Activated B cell treated with CpG ODN at 0.5 μM for 24 hours (primary cell): ENCODE results near the gene POU2F1. TPM values are rescaled to one million over a fixed set of nuclear protein-coding genes. Genes with fewer than 3 reads are reported as not detected.

ENCODE experiments used
- ATAC-seq: fragments of 200-7000 bp; cut with Tn5 transposase; one replicate; pipeline ENCODE4 v1.10.0; 2021; ENCODE audit warnings: low read depth, mild to moderate bottlenecking, moderate library complexity
- CTCF ChIA-PET: fragments of 350-600 bp; sonication (Branson Sonifier 250); formaldehyde crosslinking; loops from one replicate; lab custom pipeline; 2021; ENCODE audit warnings: antibody characterized with exemption; lab: Charles Lee
- POLR2A ChIA-PET: fragments of 350-600 bp; sonication (Branson Sonifier 250); formaldehyde crosslinking; loops from one replicate; lab custom pipeline; 2021; ENCODE audit warnings: antibody characterized with exemption; lab: Charles Lee
- DNase-seq: peaks from one replicate; pipeline ENCODE4 v3.0.0; 2022
- H3K27ac Mint-ChIP-seq: one replicate; pipeline ENCODE4 v1.8.0; 2020; ENCODE audit warnings: mixed read lengths
- H3K27me3 Mint-ChIP-seq: one replicate; pipeline ENCODE4 v1.8.0; 2021; ENCODE audit warnings: mixed read lengths
- H3K36me3 Mint-ChIP-seq: one replicate; pipeline ENCODE4 v1.8.0; 2021; ENCODE audit warnings: low read depth, mixed read lengths
- H3K4me1 Mint-ChIP-seq: one replicate; pipeline ENCODE4 v1.8.0; 2021; ENCODE audit warnings: mixed read lengths
- H3K4me3 Mint-ChIP-seq: one replicate; pipeline ENCODE4 v1.8.0; 2020; ENCODE audit warnings: mild to moderate bottlenecking, mixed read lengths
- H3K9me3 Mint-ChIP-seq: one replicate; pipeline ENCODE4 v1.8.0; 2020; ENCODE audit warnings: mixed read lengths
- intact Hi-C: fragments of 100-400 bp; cut with micrococcal nuclease; formaldehyde crosslinking; loops from one replicate; pipeline ENCODE4 v1.15.1; 2024
- total RNA-seq: library from RNA; stranded (reverse); gene quantifications from 2 replicates; pipeline ENCODE4 v1.2.3, GENCODE V29; 2022
- TF ChIP-seq, protein P1 (sequence below): fragments of 200-600 bp; IDR thresholded peaks from one replicate; pipeline ENCODE4 v1.8.0; 2022; ENCODE audit warnings: antibody characterized with exemption, mild to moderate bottlenecking

The POU2F1 gene
- total RNA-seq, 1 donor from 2014 or later: 35.5 TPM

DNA sequence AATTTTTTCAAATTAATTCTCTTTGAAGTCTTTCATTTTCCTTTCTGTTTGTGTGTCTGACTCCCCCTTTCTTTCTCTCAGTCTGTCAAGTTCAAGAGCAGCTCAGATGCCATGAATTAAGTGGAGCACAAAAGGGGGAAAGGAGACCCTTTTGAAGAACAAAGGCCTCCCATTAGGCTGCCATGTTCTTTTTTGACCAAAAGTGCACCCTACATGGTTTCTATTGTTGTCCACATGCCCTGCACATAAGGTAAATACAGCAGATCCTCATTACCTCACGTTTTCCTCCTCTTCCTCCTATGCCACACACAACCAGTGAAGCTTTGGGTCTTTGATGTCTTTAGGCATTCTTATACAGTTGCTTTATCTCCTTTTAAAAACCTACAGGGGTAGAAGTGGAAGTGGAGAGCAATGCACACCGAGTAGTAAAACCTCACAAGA lies 47.7 kb downstream of the POU2F1 start:
- H3K27me3 Mint-ChIP-seq: no peaks in the 10 kb centered on the region
- CTCF ChIA-PET: interaction anchor here (0.6 to 4.7 kb wide), 37 partner anchors 10 to 358 kb away, joined by 3 to 86 read pairs (median 4); partner anchors contain the start of genes CREG1 and POU2F1
- TF ChIP-seq, protein P1, sequence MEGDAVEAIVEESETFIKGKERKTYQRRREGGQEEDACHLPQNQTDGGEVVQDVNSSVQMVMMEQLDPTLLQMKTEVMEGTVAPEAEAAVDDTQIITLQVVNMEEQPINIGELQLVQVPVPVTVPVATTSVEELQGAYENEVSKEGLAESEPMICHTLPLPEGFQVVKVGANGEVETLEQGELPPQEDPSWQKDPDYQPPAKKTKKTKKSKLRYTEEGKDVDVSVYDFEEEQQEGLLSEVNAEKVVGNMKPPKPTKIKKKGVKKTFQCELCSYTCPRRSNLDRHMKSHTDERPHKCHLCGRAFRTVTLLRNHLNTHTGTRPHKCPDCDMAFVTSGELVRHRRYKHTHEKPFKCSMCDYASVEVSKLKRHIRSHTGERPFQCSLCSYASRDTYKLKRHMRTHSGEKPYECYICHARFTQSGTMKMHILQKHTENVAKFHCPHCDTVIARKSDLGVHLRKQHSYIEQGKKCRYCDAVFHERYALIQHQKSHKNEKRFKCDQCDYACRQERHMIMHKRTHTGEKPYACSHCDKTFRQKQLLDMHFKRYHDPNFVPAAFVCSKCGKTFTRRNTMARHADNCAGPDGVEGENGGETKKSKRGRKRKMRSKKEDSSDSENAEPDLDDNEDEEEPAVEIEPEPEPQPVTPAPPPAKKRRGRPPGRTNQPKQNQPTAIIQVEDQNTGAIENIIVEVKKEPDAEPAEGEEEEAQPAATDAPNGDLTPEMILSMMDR: no peak
- DNase-seq: no peak
- peaks cover 6% of the 10 kb centered on the region for H3K9me3 Mint-ChIP-seq
- no peak for ATAC-seq
- peaks cover 32% of the 10 kb centered on the region for H3K4me1 Mint-ChIP-seq
- peaks cover 2% of the 10 kb centered on the region for H3K36me3 Mint-ChIP-seq
- intact Hi-C loops: loop anchor here (1.0 to 5.0 kb wide), 6 partner anchors 16 to 284 kb away; partner anchors contain the start of gene CREG1
- no peak overlapping the region for H3K27ac Mint-ChIP-seq
- no peak overlapping the region for H3K4me3 Mint-ChIP-seq
- POLR2A ChIA-PET: interaction anchor here (0.6 to 1.6 kb wide), 3 partner anchors 46 to 161 kb away, joined by 3 to 6 read pairs (median 3); no protein-coding TSS in a partner anchor

DNA sequence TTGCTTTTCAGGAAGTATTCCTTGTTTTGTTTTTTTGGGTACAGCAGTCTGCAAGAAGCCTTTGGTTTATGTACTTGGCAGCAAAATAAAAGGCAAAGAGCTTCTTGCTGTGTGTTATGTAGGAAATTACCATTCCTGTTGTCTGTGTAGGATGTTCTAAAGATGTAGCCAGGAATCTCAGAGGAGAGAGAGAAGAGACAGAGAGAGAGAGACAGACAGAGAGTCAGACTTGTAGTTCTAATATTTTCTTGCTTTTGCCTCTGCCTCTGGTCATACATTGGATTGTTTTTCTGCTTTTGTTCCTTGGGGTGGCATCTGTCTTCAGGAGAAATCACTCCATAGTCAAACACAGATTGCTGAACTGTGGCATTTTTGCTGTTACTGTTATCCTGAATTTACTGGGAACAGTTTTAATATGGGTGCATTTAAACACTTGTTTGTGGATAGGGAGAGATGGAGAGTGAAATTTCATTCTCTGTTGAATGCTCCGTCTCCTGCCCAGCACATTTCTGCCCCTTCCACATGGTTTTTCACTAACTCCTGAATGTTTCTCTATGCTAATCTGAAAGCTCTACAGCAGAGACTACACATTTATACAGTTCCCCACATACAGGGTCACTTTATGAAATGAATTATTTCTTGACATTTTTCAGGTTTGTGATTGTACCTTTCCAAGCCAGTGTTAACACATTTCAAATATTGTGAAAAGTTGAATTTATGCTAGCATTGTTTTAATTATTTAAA lies 49.8 kb downstream of the POU2F1 start:
- TF ChIP-seq, protein P1: no peak
- intact Hi-C loops: no loop called here
- H3K36me3 Mint-ChIP-seq: peaks cover 2% of the 10 kb centered on the region
- CTCF ChIA-PET: interaction anchor here (0.6 to 4.7 kb wide), 5 partner anchors 72 to 262 kb away, joined by 3 to 86 read pairs (median 40); no protein-coding TSS in a partner anchor
- POLR2A ChIA-PET: no interaction called here
- H3K4me1 Mint-ChIP-seq: peaks cover 42% of the 10 kb centered on the region
- peaks cover 6% of the 10 kb centered on the region for H3K9me3 Mint-ChIP-seq
- DNase-seq (no peak), ATAC-seq (no peak)
- H3K27me3 Mint-ChIP-seq: no peaks in the 10 kb centered on the region
- no peak overlapping the region for H3K4me3 Mint-ChIP-seq
- H3K27ac Mint-ChIP-seq: no peak overlapping the region

DNA sequence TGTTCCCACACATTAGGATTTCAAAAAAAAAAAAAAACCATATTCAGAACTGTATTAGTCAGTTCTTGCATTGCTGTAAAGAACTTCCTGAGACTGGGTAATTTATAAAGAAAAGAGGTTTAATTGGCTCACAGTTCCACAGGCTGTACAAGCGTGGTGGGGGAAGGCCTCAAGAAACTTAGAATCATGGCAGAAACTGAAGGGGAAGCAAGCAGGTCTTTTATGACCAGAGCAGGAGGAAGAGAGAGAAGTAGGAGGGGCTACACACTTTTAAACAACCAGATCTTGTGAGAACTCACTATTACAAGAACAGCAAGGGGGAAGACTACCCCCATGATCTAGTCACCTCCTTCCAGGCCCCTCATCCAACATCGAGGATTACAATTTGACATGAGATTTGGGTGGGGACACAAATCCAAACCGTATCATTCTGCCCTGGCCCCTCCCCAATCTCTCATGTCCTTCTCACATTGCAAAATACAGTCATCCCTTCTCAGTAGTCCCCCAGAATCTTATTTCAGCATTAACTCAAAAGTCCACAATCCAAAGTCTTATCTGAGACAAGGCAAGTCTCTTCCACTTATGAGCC lies 51.8 kb downstream of the POU2F1 start:
- Mint-ChIP-seq H3K36me3 (peaks cover 2% of the 10 kb centered on the region), H3K9me3 (peaks cover 6% of the 10 kb centered on the region), H3K27ac (no peak overlapping the region), H3K4me3 (no peak overlapping the region), H3K27me3 (no peaks in the 10 kb centered on the region), H3K4me1 (peaks cover 46% of the 10 kb centered on the region)
- peak; percentile 23 for ATAC-seq
- no peak for DNase-seq
- intact Hi-C loops: no loop called here
- ChIA-PET CTCF (interaction anchor here (1.1 kb wide), 1 partner anchor 70 kb away, joined by 3 read pairs; no protein-coding TSS in a partner anchor), POLR2A (interaction anchor here (0.6 kb wide), 1 partner anchor 128 kb away, joined by 11 read pairs; no protein-coding TSS in a partner anchor)
- TF ChIP-seq, protein P1: no peak

DNA sequence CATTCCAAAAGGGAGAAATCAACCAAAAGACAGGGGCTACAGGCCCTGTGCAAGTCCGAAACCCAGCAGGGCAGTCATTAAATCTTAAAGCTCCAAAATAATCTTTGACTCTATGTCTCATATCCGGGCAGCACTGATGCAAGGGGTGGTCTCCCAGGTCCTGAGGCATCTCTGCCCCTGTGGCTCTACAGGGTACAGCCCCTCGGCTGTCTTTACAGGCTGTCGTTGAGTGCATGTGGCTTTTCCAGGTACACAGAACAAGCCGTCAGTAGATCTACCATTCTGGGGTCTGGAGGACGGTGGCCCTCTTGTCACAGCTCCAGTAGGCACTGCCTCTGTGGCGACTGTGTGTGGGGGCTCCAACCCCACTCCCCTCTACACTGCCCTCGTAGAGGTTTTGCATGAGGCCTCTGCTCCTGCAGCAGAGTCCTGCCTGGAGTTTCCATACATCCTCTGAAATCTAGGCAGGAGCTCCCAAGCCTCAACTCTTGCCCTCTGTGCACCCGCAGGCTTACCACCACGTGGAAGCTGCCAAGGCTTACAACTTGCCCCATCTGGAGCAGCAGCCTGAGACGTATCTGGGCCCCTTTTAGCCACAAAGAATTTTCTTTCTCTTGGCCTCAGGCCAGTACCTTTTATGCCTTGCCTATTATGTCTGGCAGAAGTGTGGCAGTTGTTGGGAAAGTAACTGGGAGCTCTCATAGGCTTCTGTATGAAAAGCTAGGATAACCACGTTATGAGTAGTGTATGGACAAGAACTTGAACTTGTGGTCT lies 52.5 kb downstream of the POU2F1 start:
- ATAC-seq (no peak), DNase-seq (no peak)
- Mint-ChIP-seq H3K27me3 (no peaks in the 10 kb centered on the region), H3K9me3 (peaks cover 6% of the 10 kb centered on the region), H3K36me3 (peaks cover 4% of the 10 kb centered on the region), H3K4me3 (no peak overlapping the region), H3K4me1 (peaks cover 46% of the 10 kb centered on the region), H3K27ac (no peak overlapping the region)
- ChIA-PET CTCF (interaction anchor here (1.1 kb wide), 2 partner anchors 69 to 126 kb away, joined by 3 read pairs; no protein-coding TSS in a partner anchor), POLR2A (no interaction called here)
- intact Hi-C loops: no loop called here
- TF ChIP-seq, protein P1: no peak
